ENCODE results near the gene AHNAK2. TPM values are rescaled to one million over a fixed set of nuclear protein-coding genes. Genes with fewer than 3 reads are reported as not detected.
"Not testable (repeated sequence)": the region's sequence is repeated elsewhere in the genome, so short reads cannot be mapped to it uniquely, and the experiment has no call there.

Gene AHNAK2
- total RNA-seq, 1 donor from 2014 or later = 0.05 TPM

GRCh38 chr14:104900639-104901512 lies 77.3 kb downstream of the AHNAK2 start:
- intact Hi-C loops (cut with micrococcal nuclease) = no loop called here

- intact Hi-C loops (cut with micrococcal nuclease) = no loop called here
Observed at GRCh38 chr14:104899781-104900180, 78.4 kb downstream of the AHNAK2 start.

GRCh38 chr14:104898870-104899510 lies 79.2 kb downstream of the AHNAK2 start:
- intact Hi-C loops (cut with micrococcal nuclease) = no loop called here

- intact Hi-C loops (cut with micrococcal nuclease) = no loop called here
Observed at GRCh38 chr14:104898195-104898558, 80.0 kb downstream of the AHNAK2 start.

GRCh38 chr14:104897330-104898194 lies 80.6 kb downstream of the AHNAK2 start:
- intact Hi-C loops (cut with micrococcal nuclease) = no loop called here

GRCh38 chr14:104895786-104896661 lies 82.2 kb downstream of the AHNAK2 start:
- intact Hi-C loops (cut with micrococcal nuclease) = no loop called here

GRCh38 chr14:104895207-104895785 lies 82.9 kb downstream of the AHNAK2 start:
- intact Hi-C loops (cut with micrococcal nuclease) = no loop called here

- intact Hi-C loops (cut with micrococcal nuclease) = no loop called here
Observed at GRCh38 chr14:104894331-104895206, 83.6 kb downstream of the AHNAK2 start.

- intact Hi-C loops (cut with micrococcal nuclease) = no loop called here
Observed at GRCh38 chr14:104893435-104894207, 84.6 kb downstream of the AHNAK2 start.

GRCh38 chr14:104892531-104893434 lies 85.4 kb downstream of the AHNAK2 start:
- intact Hi-C loops (cut with micrococcal nuclease) = no loop called here

GRCh38 chr14:104891664-104892530 lies 86.3 kb downstream of the AHNAK2 start:
- intact Hi-C loops (cut with micrococcal nuclease) = no loop called here

GRCh38 chr14:104891121-104891551 lies 87.0 kb downstream of the AHNAK2 start:
- intact Hi-C loops (cut with micrococcal nuclease) = no loop called here

- intact Hi-C loops (cut with micrococcal nuclease) = not testable (repeated sequence)
Observed at GRCh38 chr14:104890292-104890691, 87.9 kb downstream of the AHNAK2 start.

- intact Hi-C loops (cut with micrococcal nuclease) = no loop called here
Observed at GRCh38 chr14:104889375-104889757, 88.8 kb downstream of the AHNAK2 start.

GRCh38 chr14:104888489-104889374 lies 89.4 kb downstream of the AHNAK2 start:
- intact Hi-C loops (cut with micrococcal nuclease) = no loop called here
